ENCODE data around the gene FILIP1.

The FILIP1 gene

DNA sequence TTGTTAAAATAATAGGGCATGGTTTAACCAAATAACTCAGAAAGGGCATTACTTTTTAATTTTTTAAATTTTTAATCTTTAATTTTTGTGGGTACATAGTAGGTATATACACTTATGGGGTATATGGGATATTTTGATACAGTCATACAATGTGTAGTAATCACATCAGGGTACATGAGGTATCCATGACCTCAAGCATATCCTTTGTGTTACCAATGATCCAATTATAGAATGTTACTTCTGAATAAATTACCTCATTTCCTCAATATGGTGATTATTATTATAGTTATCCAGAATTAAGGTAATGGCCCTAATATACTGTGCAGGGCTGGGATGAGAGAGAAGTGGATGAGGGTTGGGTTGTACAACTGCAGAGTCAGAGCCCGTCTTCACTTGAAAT lies 163.9 kb downstream of the FILIP1 start:
- no peak for DNase-seq

DNA sequence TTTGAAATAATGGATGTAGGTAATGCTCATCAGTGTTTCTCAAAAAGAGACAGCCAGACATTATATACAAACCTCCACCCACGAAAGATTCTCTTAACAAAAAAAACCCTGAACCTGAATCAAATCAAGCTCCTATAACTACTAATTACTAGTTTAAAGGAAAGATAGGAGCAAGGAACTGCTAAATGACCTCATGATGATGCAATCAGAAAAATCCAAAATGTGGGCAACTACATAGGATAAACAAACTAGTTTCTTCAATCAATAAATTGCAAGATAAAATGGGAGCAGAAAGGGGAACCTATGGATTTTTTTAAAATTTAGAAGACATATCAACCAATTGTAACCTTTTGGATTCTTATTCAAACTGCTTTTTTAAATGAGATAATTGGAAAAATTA lies 165.8 kb downstream of the FILIP1 start:
- DNase-seq, result no peak

DNA sequence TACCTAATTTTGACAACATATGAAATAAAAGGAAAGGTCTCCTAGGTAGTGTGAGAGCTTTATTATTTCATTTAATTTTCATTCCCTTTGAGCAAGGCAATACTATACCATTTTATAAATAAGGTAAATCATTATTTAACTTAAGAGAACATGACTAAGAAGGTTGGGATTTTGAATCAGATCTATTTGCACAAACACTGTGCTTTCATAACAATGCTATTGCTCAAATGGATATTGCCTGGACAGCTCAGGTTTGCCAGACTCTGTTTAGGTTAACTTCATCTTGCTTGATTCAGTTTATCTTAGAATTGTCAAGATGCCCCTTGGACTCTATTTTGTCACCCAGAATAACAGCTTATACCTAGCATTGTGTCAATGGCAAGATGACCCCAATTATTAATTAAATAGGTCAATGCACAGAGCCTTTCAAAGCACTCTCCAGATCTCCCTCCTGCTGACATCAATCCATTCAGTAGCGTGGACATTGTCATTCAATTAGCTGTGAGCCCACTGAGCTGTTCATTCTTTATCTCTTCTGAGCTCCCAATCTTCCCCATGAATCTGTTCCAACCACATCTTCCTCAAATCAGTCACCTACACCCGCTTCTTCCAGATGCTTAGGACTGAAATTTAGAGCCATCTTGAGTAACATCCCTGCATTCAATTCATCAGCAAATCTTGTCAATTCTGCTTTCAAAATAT lies 166.9 kb downstream of the FILIP1 start:
- DNase-seq, result no peak

DNA sequence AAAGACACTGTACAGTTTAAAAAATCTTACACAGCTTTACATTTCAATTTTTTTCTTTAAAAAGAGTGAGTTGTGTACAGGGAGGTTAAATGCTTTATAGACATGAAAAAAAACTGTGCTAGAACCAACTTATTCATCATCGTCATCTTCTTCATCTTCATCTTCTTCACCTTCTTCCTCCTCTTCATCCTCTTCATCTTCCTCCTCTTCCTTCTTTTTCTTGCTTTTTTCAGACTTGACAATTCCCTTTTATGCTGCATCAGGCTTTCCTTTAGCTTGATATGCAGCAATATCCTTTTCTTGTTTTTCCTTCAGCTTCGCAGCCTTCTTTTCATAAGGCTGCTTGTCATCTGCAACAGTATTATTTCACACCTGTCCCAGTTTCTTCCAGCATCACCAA lies 174.7 kb downstream of the FILIP1 start:
- no peak for DNase-seq

DNA sequence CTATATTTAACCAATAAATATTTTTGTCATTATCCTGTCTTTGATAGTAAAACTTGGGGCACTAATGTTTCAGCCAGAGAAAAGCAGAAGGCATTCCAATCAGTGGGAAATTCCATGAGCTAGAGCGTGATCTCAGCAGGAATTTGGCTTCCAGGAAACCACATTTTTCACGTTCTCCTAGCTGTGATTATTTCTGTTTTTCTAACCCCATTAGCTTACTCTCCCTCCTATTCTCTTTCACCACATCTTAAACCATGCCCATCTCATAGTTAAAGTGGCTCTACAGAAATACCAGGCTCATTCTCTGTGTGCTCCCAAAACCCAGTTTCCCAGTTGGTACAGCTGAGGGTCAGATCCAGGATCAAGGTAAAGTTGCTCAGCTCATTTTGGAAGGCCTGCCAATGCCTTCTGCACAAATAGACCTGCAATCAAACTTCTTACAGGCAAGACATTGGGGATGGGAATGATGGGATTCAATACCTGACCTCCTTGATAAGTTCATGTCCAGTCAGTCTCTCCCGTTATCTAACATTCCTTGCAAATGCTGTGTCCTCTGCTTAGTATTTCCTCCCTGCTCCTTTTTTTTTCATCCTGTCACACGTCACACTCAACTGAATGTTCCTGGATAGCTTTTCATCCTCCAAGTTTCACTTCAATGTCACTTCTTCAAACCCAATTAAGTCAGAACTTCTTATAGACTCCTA lies 175.9 kb downstream of the FILIP1 start:
- DNase-seq, result no peak

DNA sequence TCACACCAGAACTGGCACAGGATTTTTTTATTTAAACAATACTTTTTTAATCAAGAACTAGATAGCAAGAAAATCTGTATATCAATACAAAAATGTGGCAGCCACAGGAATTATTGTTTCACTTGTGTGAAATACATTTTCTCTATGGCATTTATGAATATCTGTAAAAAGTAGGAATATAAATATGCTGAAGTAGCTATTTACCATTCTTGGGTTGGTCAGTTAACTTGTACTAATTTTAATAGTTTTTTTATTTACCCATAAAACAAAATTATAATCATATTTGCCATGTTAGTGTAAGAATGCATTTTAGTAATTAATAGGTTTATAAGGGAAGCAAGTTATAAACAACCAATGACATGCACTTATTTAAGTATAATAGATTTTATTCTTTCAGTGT lies 177.6 kb downstream of the FILIP1 start:
- no peak for DNase-seq

DNA sequence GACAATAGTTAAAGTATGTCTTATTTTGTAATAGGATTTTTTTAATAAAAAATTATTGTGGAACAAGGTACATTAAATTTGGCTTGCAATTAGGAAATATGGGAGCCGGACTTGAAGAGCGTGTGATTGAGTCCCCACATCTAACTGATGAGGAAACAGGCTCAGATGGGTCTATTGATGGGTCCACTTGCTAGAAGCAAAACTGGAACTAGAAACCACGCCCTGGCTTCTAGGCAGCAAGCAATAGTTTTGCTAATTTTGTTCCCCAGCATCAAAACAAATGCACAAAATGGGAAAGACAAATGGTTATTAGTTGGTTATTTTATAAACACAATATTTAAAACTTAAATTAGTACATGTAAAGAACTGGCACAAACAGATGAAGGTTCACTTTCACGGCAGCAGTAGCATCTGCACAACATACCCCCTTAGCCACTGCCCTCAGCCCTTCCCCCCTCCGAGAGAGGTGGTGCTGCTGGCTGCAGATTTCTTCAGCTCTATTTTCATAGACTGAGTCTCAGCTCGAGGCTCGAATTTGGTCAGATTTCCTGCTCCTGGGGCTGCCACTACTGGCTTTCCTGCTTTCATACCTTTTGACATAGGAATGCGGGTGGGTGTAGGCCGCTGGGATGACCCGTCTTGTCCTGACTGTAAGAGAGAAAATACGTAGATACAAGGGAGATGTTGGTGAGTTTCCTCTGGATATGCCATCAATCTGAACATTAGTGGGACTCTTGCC lies 185.2 kb downstream of the FILIP1 start:
- no peak for DNase-seq

DNA sequence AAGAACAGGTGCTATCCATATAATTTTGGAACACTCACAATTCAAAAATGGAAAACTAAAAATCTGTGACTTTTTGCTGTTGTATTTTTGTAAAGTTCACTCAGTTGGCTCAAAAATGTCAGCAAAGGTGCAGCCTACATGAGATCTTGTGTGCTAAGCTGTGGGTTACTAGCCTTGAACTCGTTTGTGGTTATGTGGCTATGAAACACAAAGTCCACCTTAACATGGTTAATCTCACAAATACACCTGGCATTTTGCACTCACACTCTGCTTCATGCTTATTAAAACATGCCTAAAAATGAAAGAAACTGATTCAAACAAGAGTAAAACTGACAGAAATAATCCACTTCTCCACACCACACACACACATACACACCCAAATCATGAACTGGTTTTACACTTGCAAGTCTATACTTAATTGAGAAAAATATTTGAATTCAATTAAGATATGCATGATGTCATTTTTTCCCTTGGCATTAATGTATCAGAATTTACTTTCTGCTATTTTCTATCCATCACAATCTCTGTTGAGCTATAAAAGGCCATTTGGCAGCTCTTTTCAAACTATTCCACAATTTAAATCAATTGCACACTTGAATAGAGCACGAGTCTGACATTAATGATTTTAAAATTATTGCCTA lies 186.1 kb downstream of the FILIP1 start:
- DNase-seq, result no peak

DNA sequence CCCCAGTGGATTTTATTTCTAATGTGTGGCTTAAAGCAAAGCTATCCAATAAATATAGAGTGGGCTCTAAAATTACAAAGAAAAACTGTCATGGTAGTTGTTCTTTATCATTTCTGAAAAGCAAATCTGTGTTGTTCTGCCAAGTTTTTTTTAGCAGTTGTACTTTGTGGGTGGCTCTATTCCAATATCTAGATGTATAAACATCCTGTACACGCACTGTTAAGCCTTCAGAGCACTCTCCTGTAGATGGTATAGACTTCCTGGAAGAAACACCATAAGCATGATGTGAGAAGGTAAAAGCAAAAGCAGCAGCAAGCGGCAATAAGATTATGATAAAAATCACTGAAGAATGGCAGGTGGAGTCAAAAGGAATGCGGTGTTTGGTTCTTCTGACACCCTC lies 187.5 kb downstream of the FILIP1 start:
- no peak for DNase-seq

DNA sequence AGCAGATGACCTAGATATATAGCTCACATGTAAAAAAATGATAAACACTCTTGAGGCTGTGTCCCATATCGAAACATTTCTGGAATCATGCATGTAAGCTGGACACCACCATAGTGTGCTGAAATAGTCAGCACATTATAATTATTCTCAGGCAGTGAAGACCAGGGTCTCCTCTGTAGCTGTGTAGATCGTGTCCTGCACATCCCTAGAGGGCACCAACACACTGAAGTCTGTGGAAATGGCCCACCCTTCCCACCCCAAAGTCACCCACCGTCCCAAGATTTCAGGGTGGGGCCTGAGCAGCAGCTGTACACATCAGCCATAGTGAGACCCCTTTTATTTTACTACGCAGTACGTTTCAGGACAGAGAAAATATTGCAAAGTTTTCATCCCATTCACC lies 188.0 kb downstream of the FILIP1 start:
- DNase-seq, result no peak

DNA sequence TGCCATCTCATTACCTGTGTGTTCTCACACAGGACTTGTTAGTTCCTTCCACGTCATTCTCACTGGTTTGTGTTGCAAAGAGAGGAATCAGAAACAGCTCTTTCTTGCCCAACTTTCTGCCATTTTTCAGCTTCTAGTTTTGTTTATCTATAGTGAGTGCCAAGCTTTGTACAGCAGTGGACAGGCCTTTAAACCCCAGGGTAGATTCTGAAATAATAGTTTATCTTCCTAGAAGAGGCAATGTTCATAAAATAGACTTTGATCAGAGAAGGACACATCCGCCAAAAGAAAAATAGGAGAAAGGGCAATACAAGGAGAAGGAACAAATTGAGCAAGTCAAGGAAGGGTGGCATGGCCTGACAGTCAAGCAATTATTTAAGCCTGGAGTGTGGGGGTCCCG lies 191.3 kb downstream of the FILIP1 start:
- no peak for DNase-seq

DNA sequence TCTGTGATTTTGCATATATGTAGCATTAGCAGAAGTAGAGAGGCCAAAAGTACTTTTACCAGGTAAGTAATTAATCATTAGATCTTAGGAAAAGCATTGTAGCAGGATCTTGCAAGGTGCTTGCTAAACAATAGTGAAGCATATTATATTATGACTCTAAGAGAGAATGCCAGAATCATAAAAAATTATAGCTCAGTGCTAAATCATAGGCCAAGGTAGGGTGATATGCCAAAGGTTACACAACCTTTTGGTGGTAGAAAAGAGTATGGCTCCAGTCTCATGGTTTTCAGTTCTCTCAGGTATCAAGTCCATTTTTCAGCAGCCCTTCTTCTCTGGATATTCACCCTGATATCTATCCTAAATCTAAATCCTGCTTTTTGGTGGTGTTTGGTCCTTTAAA lies 192.1 kb downstream of the FILIP1 start:
- DNase-seq, result no peak

DNA sequence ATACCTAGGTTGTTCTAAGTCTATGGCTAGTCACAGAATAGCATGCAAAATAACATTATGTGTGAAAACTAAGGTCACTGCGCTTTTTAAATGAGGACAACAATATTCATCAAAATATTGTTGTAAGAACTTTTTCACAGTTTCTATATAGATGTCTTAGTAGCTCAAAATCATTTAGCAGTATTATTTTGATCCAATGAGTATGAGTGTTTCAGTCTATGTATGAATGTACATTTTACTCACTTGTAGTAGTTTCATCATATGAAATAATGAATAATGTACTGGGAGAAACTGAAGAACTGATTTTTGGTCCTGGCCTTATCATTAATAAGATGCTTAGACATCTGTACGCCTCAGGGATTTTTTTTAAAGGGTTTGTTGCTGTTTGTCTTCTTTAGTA lies 192.5 kb downstream of the FILIP1 start:
- no peak for DNase-seq

DNA sequence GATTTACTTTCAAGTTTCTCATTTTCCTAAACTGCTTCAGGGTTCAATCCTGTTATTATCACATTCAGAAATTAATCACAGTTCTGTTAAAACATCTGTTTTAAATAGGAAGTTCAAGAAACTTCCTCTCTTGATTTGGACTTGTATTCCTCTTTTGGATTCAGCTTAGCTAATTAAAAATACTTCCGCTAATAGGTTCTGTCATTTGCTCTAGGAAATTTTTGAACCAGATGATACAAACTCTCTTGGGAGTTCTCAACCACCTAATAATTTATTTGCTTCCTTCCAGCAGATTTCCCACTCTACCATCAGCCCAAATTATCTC lies 193.1 kb downstream of the FILIP1 start:
- DNase-seq, result no peak

DNA sequence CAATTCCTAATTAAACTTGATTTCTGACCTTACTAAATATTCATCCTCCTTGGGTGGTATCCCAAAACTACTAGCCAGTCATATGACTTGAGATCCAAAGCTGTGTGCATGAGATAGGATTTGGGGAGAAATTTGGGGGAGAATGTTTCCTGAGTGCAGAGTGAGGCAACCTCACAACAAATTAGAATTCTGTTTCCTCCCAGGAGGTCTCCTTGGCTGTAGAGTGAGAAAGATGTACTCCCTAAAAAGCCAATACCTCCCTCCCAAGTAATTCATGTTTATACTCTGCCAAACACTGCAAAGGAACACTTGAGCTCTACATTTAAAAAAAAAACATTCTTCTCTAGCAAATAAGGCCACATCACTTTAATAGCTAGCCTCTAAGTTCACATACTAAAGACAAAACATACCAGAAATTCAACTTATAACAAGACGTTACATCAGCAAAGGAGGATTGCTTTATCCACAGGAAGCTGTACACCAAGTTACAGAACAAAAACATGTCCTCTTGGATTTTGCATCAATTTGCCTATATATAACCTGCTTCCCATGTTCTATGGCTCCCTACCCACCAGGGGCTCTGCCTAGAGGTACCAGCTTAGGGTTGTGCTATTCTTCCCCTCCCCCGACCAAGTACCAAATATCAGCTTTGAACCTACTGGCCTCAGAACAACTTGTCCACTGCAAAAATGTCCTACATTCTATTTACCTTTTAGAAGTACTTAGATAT lies 193.6 kb downstream of the FILIP1 start:
- no peak for DNase-seq

DNA sequence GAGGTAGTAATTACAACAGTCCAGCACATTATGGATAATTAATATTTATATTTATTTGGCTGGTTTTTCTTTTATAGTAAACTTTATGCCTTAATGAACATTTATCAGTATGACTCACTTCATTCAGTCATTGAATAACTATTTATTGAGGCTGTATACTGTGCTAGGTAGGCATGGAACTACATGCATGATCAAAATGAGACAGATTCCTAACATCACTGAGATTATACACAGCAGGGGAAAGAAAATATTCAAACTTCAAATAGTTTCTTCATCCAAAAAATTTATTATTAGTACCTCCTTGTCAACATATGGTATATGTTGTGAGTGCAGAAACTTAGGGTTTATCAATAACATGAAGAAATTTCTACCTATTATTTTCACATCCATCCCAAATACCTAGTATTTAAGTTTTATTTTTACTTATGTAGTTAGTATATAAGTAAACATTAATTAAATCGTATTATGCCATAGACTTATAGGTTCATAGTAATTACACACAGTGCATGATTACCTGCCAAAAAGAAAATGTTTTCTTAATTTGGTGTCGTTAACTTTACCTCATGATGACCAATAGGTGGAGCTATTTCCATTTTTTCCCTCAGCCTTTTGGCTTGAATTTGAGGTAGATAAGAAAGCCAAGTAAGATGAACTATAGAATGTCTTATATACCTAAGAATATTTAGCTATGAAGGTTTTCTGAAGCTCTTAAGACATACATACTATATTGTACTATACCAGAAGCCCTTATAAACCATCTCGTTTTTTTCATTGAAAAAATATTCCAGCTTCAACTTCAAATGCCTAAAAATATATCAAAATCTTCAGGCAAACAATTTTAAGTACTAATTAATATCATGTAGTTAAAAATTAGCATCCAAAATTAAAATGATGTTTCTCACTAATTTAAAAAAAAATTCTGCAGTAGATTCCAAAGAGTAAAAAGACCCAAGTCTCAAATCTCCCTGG lies 196.5 kb downstream of the FILIP1 start:
- DNase-seq, result no peak

DNA sequence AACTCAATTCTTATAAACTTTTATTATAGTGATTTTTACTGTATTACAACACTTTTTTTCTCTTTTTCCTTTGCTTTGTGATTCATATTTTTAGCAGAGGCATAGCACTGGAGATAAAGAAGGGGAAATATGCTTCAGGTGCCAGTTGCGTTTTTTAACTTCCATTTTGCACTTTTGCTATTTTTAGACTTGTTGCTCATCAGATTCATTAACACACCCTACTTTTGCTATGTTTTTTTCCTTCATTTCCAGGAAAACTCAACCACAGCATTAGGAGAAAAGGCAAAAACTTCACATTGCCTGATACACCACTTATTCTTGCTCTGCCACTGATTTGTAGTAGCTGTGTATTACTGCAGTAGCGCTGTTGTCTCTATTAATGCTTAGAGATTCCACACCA lies 201.0 kb downstream of the FILIP1 start:
- no peak for DNase-seq

DNA sequence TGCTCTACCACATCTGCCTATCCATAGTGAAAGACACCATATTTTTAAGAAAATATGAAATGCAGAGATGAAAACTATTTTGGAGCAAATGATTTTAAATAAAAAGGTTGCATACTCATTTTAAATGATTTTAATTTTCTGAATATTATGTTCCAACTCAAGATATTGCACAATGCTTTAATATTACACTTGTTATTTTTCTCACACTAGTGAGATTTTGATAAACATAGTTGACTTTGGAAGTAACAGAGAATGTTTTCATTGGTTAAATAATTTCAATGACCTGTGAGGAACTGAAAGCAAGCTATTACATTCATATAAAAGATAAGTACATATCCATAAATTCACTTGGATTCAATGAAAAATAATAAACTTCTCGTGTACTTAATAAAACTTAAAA lies 201.9 kb downstream of the FILIP1 start:
- DNase-seq, result no peak

DNA sequence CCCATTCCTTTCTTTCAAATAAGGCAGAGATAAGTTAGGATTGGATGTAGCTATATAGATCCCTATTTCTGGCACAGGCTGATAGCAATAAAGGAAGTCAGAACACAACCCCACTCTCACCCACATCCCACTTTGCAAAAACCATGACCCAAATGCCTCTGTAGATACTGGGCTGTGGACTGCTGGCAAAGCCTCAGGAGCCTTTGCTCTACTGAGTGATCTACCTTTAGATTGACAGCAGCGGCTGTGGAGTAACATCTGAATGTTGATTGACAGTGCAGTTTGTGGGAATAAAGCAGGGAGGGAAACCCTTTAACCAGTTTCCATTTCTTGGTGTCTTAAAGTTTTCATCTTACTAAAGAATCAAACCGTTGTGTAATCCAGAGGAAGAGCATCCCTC lies 202.3 kb downstream of the FILIP1 start:
- no peak for DNase-seq

DNA sequence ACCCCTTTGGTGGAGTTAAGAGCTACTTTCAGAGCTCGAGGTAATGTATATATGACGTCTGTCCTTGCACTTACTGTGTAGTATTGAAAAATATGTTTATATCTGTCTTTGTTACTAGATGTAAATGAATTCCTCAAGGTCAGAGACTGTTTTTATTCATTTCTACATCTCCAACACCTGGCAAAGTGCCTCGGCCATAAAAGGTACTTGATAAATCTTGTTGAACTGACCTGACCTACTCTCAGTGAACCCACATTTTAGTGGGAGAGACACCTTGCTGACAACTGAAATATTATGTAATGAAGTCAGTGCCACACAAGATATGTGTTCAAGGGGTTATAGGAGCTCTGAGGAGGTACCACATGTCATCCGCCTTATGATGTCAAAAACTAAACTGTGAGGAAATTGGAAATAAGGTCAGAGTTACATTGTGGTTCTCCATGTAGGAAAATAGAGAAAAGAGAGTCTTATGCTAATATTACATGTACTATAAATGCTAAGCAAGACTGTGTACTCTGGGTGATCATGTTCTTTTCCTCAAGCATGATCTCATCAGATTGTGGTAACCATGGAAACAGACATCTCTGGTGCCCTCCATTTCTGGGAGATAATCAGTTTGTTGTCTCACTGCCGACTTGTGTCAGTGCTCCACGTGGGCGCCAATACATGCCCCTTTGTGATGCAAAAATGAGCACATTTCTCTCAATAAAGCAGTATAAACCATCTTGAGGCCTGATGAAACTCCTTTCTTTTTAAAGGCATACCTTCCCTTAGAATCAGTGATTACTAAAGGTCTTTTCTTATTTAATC lies 203.3 kb downstream of the FILIP1 start:
- no peak for DNase-seq

DNA sequence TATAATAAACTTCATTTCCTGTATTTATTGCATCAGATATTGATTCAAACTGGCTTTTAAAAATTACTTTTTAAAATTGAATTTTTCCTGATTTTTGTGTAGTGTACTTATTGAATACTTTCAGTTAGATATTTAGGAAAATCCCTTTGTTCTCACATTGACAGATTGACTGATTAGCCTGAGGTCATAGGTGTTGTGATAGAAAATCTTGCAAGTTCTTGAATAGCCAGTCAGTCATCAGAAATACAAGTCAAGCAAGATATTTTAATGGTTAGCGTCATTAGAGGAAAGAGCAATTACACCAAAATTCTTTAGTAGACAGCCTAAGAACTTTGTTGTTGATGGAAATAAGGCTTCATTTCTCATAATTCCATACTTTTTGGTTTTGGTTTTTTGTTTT lies 205.6 kb downstream of the FILIP1 start:
- no peak for DNase-seq
